K562 (cell line): ENCODE data around the gene FMO5. TPM values are rescaled to one million over a fixed set of nuclear protein-coding genes. Genes with fewer than 3 reads are reported as not detected.

Experiments
- ARID4B ChIP-seq: sonication (generic); formaldehyde crosslinking; IDR thresholded peaks from 2 replicates; pipeline ENCODE4 v1.8.0; 2022; ENCODE audit warnings: mild to moderate bottlenecking, missing genetic modification reagents
- BCOR ChIP-seq: fragments of 450-650 bp; IDR thresholded peaks from 2 replicates; pipeline ENCODE4 v1.6.1; 2016
- HSF4 ChIP-seq: fragments of 250-450 bp; sonication (Bioruptor Pico); IDR thresholded peaks from 2 replicates; pipeline ENCODE4 v2.1.2; 2022; ENCODE audit warnings: mild to moderate bottlenecking, moderate library complexity, borderline replicate concordance
- RB1 ChIP-seq: fragments of 450-650 bp; IDR thresholded peaks from 2 replicates; pipeline ENCODE4 v1.6.1; 2017; ENCODE audit warnings: low read depth, mild to moderate bottlenecking
- RBFOX2 ChIP-seq: fragments of 200-400 bp; formaldehyde crosslinking; IDR thresholded peaks from 2 replicates; pipeline ENCODE4 v1.6.1; 2017; ENCODE audit warnings: low read depth, mild to moderate bottlenecking, low read length, moderate library complexity
- STAT5B ChIP-seq: fragments of 250-450 bp; sonication (Bioruptor Pico); IDR thresholded peaks from 2 replicates; pipeline ENCODE4 v1.8.0; 2021; ENCODE audit warnings: mild to moderate bottlenecking, inconsistent platforms
- TSC22D4 ChIP-seq: fragments of 450-650 bp; IDR thresholded peaks from 2 replicates; pipeline ENCODE4 v1.6.1; 2016; ENCODE audit warnings: missing genetic modification characterization, missing biosample characterization, control low read depth
- ZBTB9 ChIP-seq: fragments of 450-650 bp; formaldehyde crosslinking; IDR thresholded peaks from 2 replicates; pipeline ENCODE4 v1.4.0; 2020; ENCODE audit warnings: mild to moderate bottlenecking, moderate library complexity
- ZNF274 ChIP-seq: IDR thresholded peaks from 2 replicates; pipeline ENCODE4 v1.6.1; 2011; ENCODE audit warnings: low read depth, mild to moderate bottlenecking, low read length, moderate library complexity, borderline replicate concordance
- ZNF639 ChIP-seq, 2 experiments: fragments of 200-800 bp in 1 of 2; sonication (Bioruptor generic) in 1 of 2; sonication (generic) in 1 of 2; formaldehyde crosslinking in 1 of 2; IDR thresholded peaks in 1 of 2; conservative IDR thresholded peaks in 1 of 2; 2 replicates each; pipeline versions ENCODE4 v1.5.0 to v1.6.1; 2016 to 2020; ENCODE audit warnings: missing compliant biosample characterization in 1 of 2, missing genetic modification characterization in 1 of 2, missing genetic modification reagents in 1 of 2
- polyA plus RNA-seq, 8 experiments: library from polyadenylated mRNA; depleted of rRNA in 4 of 8; stranded (reverse) in 5 of 8; unstranded in 3 of 8; fragments of >200 nt; fragmentation: Nextera tagmentation in 2 of 8; fragmentation: Illumina TruSeq in 1 of 8; extraction: Ambion mirVana in 2 of 8; extraction: Trizol in 1 of 8; gene quantifications; 2 replicates each; pipeline versions ENCODE4 v1.2.1 to v1.2.3, GENCODE V29; 2011 to 2014; ENCODE audit warnings: inconsistent platforms in 1 of 8, missing spikeins in 1 of 8
- total RNA-seq, 7 experiments: library from RNA; depleted of rRNA in 6 of 7; stranded (reverse); fragments of >200 nt in 6 of 7; fragmentation: Illumina TruSeq in 2 of 7; extraction: Trizol in 2 of 7; gene quantifications; 2 replicates each; pipeline versions ENCODE4 v1.2.1 to v1.2.3, GENCODE V29; 2011 to 2021; ENCODE audit warnings: low replicate concordance in 1 of 7
- TF ChIP-seq, protein P1 (sequence below): fragments of 250-450 bp; sonication (Bioruptor Pico); IDR thresholded peaks from 2 replicates; pipeline ENCODE4 v1.5.0; 2021; ENCODE audit warnings: mild to moderate bottlenecking, moderate library complexity
- TF ChIP-seq, protein P2 (sequence below): sonication (generic); formaldehyde crosslinking; IDR thresholded peaks from 2 replicates; pipeline ENCODE4 v1.8.0; 2022; ENCODE audit warnings: missing genetic modification reagents, mild to moderate bottlenecking, moderate library complexity, borderline replicate concordance

The FMO5 gene
- total and polyA plus RNA-seq, 9 of the 15 experiments (the other 6 are each of a cell fraction or from before 2014, with no cell fraction given) = 0.11 to 0.69 (median 0.19) TPM; not detected in 1

- TF ChIP-seq ZNF639 (CRISPR knock-in tag; conservative IDR thresholded peaks at IDR 0.05 in 1 of 2, IDR thresholded peaks at IDR 0.05 in 1 of 2) = peak in 1 of 2 experiments; percentile 63; a peak in 2 of 4 replicates
- no peak for TF ChIP-seq ZNF274
- TF ChIP-seq, protein P1, sequence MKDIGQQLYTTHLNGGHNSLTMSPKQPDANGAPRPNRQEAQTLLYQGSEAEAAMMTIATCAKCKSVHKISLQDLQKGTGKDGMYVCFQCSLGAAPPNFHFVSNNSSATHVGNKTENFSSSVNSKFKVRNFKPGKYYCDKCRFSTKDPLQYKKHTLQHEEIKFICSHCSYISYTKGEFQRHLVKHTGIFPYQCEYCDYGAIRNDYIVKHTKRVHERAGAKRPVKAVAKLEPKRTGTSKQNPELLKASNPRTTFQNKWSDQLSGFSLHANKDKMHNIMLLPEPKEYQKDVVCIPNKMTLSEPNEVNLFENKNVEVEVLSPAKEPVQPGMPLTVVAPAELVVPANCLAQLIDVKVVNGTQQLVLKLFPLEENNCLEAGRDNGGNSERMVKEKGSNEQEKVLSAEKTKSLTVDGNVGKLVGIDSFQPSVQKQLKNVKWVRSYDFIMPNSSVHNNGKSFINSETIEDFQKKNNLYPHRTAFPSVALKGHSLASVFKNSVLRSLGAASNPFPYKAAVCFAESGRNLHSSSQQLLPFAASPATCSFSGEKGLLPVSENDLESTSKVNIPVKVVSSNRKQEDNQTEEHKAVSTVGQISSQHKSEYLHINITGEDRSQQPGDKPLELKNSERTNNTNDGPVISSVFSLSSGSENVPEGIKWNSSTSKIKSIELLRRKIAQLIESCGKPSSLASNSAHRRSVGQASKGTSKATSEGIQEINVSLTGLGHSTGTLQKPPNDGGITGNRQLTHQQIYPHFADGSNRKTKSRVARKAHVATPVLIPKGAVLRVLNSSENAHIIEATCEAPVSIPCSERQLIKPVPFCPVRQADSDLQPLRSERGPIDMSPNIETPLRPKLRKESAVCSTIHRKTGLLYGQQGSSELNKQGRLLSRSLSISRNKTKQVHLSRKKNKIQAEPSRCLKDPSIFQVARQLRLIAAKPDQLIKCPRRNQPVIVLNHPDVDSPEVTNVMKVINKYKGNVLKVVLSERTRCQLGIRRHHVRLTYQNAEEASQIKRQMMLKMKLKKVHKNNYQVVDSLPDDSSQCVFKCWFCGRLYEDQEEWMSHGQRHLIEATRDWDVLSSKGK (CRISPR knock-in tag) = no peak
- no peak for TF ChIP-seq STAT5B (CRISPR knock-in tag)
- no peak for TF ChIP-seq BCOR
- no peak for TF ChIP-seq TSC22D4 (tag)
- TF ChIP-seq, protein P2, sequence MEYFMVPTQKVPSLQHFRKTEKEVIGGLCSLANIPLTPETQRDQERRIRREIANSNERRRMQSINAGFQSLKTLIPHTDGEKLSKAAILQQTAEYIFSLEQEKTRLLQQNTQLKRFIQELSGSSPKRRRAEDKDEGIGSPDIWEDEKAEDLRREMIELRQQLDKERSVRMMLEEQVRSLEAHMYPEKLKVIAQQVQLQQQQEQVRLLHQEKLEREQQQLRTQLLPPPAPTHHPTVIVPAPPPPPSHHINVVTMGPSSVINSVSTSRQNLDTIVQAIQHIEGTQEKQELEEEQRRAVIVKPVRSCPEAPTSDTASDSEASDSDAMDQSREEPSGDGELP (CRISPR knock-in tag) = peak; percentile 58
- TF ChIP-seq HSF4 (CRISPR knock-in tag) = no peak
- TF ChIP-seq ZBTB9 = no peak
- TF ChIP-seq RB1 = peak; percentile 94
- peak; percentile 89 for TF ChIP-seq ARID4B (CRISPR knock-in tag)
- peak; percentile 96 for TF ChIP-seq RBFOX2
Observed at GRCh38 chr1:147242449-147243227, 17.5 kb upstream of the FMO5 start, which contains the start of gene CHD1L (continued).
